GM13977 (cell line): ENCODE results near the gene LMAN1L.

ENCODE experiments used
- DNase-seq: peaks from one replicate; pipeline ENCODE4 v3.0.0; 2012; ENCODE audit warnings: low spot score
- CTCF ChIP-seq: IDR thresholded peaks from 2 replicates; pipeline ENCODE4 v1.5.1; 2012; ENCODE audit warnings: mild to moderate bottlenecking, control low read depth; ENCODE audit not compliant: insufficient read depth; ENCODE audit errors: extremely low read depth, missing control alignments
- in situ Hi-C: fragments of 300-500 bp; cut with MboI; formaldehyde crosslinking; loops from one replicate; pipeline ENCODE4 v1.12.0; 2022; ENCODE audit warnings: low sequenced_read_pairs, low pct_unique_long_range_greater_than_20kb, mixed read lengths, inconsistent platforms; ENCODE audit not compliant: unreplicated experiment

Gene LMAN1L

GRCh38 chr15:74840851-74841775, 28.5 kb downstream of the LMAN1L start:
- in situ Hi-C loops = no loop called here

DNA sequence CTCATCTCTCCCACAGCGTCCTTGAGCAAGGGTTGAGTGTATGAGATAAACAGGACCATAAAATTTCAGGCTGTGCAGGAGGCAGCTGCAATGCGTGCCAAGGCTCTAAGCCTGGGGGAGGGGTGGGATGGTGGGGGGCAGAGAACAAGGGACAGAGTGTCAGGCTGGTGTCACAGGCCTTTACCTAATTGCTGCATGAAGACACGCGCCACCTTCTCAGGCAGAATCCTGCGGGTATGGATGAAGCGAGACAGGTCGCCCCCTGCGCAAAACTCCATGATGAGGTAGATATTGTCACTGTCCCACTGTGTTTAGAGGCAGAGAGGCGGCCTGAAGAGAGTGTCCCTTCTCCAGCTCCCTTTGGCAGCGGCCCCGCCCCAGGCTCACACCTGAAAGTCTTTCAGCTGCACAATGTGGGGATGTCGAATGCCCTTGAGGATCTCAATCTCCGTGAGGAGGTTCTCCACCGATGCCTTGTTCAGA, 29.3 kb downstream of the LMAN1L start:
- no peak for DNase-seq
- TF ChIP-seq CTCF = no peak
- in situ Hi-C loops = no loop called here

More at GRCh38 chr15:74840851-74841775, 28.5 kb downstream of the LMAN1L start:
- no peak for DNase-seq
- no peak for TF ChIP-seq CTCF

DNA sequence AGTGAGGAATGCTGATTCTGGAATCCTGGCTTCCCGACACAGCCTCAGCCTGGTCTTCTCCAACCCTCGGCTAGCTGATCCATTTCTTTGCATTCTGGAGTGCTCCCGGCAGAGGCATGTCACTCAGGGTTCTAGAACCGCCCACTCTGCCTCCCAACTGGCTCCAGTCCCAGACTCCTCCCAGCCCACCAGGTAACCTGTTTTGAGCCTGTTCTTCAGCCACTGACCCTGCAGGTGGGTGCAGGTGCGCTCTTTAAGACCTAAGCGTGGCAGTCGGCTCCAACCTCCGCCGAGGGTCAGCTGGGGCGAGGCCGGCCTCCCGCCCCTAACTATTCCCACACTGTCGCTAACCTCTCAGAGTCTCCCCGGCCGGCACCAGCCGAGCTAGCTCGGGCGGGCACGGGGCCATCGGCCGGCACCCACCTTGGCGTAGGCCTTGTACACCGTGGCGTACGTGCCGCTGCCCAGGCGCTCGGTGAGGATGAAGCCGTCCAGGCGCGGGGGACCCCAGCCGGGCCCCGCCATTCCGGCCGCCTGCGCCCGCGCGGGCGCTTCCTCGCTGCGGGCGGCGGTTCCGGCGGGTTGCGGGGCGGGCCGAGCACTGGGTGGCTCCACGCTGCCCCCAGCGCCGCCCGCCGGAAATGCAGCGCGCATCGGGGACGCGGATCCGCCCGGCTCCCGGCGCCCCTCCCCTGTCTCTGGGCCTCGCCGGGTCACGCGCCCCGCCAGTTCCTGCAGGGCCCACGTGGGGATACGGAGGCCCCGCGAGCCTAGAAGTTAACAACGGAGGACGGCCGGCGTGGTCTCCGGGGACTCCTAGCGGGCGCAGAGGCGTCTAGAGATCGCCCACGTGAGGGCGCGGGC, 30.2 kb downstream of the LMAN1L start, which contains the start of gene ULK3:
TSS of gene ULK3 (minus strand) at position 576 of the 864 bp plus-strand sequence. CDS start at position 525, 51 bp downstream.
- in situ Hi-C loops = no loop called here
- peak; percentile 84 for TF ChIP-seq CTCF
- DNase-seq = peak; percentile 99

DNA sequence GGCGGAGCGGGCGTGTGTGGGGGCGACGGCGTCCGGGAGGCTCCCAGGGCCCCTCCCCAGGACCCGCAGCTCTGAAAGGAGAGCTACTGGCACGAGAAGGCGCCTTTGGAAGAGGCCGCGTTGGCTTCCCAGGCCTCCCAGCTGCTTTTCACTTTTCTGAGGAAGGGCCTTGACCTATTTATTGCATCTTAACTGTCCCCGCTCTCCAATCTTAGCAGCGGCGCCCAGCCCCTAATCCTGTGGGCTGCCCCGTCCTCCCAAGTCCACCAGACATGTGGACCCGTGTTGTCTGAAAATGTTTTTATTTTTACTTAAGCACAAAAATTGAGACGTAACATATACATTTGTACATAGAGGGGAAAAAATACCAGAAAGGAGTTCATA, 30.8 kb downstream of the LMAN1L start:
- TF ChIP-seq CTCF = no peak
- DNase-seq = no peak
- in situ Hi-C loops = no loop called here

DNA sequence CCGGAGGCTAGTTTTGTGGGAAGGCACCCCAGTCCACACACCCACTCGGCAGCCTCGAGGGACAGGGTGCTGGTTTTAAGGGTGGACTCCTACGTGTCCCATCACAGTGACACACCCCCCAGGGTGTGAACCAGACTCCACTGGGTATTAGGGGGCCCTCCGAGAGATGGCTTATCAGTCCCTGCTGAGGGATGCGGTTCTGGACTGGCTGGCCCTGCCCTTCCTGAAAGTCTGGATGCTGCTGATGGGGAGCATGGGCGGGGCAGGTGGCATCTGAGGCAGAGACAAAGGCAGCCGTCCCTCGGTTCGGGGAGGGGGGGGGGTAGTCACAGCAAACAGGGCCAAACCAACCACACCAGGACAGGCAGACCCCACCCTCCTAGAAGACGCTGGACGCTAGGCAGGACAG, 31.3 kb downstream of the LMAN1L start:
- in situ Hi-C loops = no loop called here
- TF ChIP-seq CTCF = no peak
- DNase-seq = no peak
